Natural killer cell (primary cell): ENCODE data around the gene FURIN. TPM values are rescaled to one million over a fixed set of nuclear protein-coding genes. Genes with fewer than 3 reads are reported as not detected.
"Not testable (repeated sequence)": the region's sequence is repeated elsewhere in the genome, so short reads cannot be mapped to it uniquely, and the experiment has no call there.

Experiments
- ATAC-seq, 3 donors: fragments of 150-1000 bp in 2 of 3; fragments of 200-7000 bp in 1 of 3; cut with Tn5 transposase; 1 replicate in 1 of 3; 2 replicates in 2 of 3; pipeline ENCODE4 v1.10.0; 2021; ENCODE audit warnings: mild to moderate bottlenecking in 2 of 3, moderate library complexity in 2 of 3
- DNase-seq, 2 donors: peaks; one replicate each; pipeline versions ENCODE4 v3.0.0 to v3.0.0-alpha.2; 2013 to 2021; ENCODE audit warnings: mixed read lengths in 1 of 2
- H3K27ac ChIP-seq: one replicate; pipeline ENCODE4 v1.5.1; 2013; ENCODE audit warnings: mild to moderate bottlenecking, low read length
- H3K27me3 ChIP-seq: one replicate; pipeline ENCODE4 v1.6.1; 2013; ENCODE audit warnings: low read length; ENCODE audit not compliant: control insufficient read depth, insufficient read depth
- H3K36me3 ChIP-seq: one replicate; pipeline ENCODE4 v1.6.1; 2013; ENCODE audit warnings: low read length; ENCODE audit not compliant: control insufficient read depth, insufficient read depth
- H3K4me1 ChIP-seq: one replicate; pipeline ENCODE4 v1.6.1; 2013; ENCODE audit warnings: low read length; ENCODE audit not compliant: control insufficient read depth, insufficient read depth
- H3K4me3 ChIP-seq: one replicate; pipeline ENCODE4 v1.5.1; 2013; ENCODE audit warnings: low read length
- H3K9me3 ChIP-seq: one replicate; pipeline ENCODE4 v1.6.1; 2013; ENCODE audit warnings: low read length; ENCODE audit not compliant: control insufficient read depth, insufficient read depth
- H3K27ac Mint-ChIP-seq, 2 donors: one replicate each; pipeline ENCODE4 v1.8.0; 2022; ENCODE audit warnings: mild to moderate bottlenecking in 2 of 2, mixed read lengths in 2 of 2, moderate library complexity in 1 of 2
- H3K27me3 Mint-ChIP-seq, 2 donors: one replicate each; pipeline ENCODE4 v1.8.0; 2022; ENCODE audit warnings: low read depth in 2 of 2, mixed read lengths in 2 of 2
- H3K36me3 Mint-ChIP-seq: one replicate; pipeline ENCODE4 v1.8.0; 2022; ENCODE audit warnings: mixed read lengths
- H3K4me1 Mint-ChIP-seq, 2 donors: one replicate each; pipeline ENCODE4 v1.8.0; 2022; ENCODE audit warnings: mixed read lengths in 2 of 2
- H3K4me3 Mint-ChIP-seq: one replicate; pipeline ENCODE4 v1.8.0; 2022; ENCODE audit warnings: mild to moderate bottlenecking, moderate library complexity, mixed read lengths
- H3K9me3 Mint-ChIP-seq, 2 donors: one replicate each; pipeline ENCODE4 v1.8.0; 2022; ENCODE audit warnings: mixed read lengths in 2 of 2
- WGBS: methylation state at CpG from one replicate; pipeline ENCODE4 v1.1.7; 2013; ENCODE audit warnings: missing lambda C conversion rate; ENCODE audit not compliant: insufficient coverage; 5-methylcytosine and 5-hydroxymethylcytosine counted together
- intact Hi-C: fragments of 100-400 bp; cut with micrococcal nuclease; formaldehyde crosslinking; loops from one replicate; pipeline ENCODE4 v1.14.2; 2022
- total RNA-seq, 4 donors: library from RNA; stranded (reverse); fragments of 120-200 nt in 1 of 4; gene quantifications; one replicate each; pipeline versions ENCODE4 v1.2.3 to v1.2.4, GENCODE V29; 2013 to 2022
- TF ChIP-seq, protein P1 (sequence below): fragments of 200-600 bp; IDR thresholded peaks from one replicate; pipeline ENCODE4 v1.8.0; 2022; ENCODE audit warnings: antibody characterized with exemption

Gene FURIN
- total RNA-seq, 3 donors from 2014 or later (not counting 1 experiment from before 2014, with no cell fraction given), result 110 to 178 (median 172) TPM

DNA sequence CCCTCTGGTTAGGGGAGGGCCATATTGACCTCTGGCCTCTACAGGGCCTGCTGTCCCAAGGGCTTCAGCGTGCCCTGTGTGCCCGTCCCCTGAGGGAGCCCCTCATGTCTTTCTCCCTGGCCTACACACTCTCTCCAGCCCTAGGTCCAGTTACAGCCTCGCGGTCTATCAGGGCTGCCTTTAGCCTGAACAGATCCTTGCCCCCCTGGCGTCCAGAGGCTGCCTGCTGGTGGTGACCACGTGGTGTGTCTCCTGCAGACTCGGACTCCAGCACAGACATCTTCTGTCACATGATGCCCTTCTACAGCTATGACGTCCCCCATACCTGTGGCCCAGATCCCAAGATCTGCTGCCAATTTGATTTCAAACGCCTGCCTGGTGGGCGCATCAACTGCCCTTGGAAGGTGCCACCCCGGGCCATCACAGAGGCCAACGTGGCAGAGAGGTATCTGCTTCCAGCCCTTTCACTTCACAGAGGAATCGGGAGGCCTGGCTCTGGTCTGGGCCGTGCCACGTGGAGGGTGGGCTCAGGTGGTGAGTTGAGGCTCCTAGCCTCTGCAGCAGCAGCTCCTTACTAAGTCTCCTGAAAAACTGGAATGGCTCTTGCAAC is 38.8 kb downstream of the FURIN start:
- Mint-ChIP-seq H3K27ac (no peak overlapping the region), H3K36me3 (no peaks in the 10 kb centered on the region), H3K4me1 (peaks cover 11 to 16% of the 10 kb centered on the region in 2 donors), H3K27me3 (no peaks in the 10 kb centered on the region), H3K9me3 (no peaks in the 10 kb centered on the region), H3K4me3 (no peak overlapping the region)
- ATAC-seq (no peak), DNase-seq (no peak)
- no peak overlapping the region for H3K27ac ChIP-seq
- no peaks in the 10 kb centered on the region for H3K9me3 ChIP-seq
- H3K4me3 ChIP-seq, result no peak overlapping the region
- peaks cover 10% of the 10 kb centered on the region for H3K4me1 ChIP-seq
- 92% methylated on average over 15 of the region's 15 CpGs for WGBS
- intact Hi-C loops, result no loop called here
- no peaks in the 10 kb centered on the region for H3K27me3 ChIP-seq
- TF ChIP-seq, protein P1, sequence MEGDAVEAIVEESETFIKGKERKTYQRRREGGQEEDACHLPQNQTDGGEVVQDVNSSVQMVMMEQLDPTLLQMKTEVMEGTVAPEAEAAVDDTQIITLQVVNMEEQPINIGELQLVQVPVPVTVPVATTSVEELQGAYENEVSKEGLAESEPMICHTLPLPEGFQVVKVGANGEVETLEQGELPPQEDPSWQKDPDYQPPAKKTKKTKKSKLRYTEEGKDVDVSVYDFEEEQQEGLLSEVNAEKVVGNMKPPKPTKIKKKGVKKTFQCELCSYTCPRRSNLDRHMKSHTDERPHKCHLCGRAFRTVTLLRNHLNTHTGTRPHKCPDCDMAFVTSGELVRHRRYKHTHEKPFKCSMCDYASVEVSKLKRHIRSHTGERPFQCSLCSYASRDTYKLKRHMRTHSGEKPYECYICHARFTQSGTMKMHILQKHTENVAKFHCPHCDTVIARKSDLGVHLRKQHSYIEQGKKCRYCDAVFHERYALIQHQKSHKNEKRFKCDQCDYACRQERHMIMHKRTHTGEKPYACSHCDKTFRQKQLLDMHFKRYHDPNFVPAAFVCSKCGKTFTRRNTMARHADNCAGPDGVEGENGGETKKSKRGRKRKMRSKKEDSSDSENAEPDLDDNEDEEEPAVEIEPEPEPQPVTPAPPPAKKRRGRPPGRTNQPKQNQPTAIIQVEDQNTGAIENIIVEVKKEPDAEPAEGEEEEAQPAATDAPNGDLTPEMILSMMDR, result no peak
- peaks cover 66% of the 10 kb centered on the region for H3K36me3 ChIP-seq

DNA sequence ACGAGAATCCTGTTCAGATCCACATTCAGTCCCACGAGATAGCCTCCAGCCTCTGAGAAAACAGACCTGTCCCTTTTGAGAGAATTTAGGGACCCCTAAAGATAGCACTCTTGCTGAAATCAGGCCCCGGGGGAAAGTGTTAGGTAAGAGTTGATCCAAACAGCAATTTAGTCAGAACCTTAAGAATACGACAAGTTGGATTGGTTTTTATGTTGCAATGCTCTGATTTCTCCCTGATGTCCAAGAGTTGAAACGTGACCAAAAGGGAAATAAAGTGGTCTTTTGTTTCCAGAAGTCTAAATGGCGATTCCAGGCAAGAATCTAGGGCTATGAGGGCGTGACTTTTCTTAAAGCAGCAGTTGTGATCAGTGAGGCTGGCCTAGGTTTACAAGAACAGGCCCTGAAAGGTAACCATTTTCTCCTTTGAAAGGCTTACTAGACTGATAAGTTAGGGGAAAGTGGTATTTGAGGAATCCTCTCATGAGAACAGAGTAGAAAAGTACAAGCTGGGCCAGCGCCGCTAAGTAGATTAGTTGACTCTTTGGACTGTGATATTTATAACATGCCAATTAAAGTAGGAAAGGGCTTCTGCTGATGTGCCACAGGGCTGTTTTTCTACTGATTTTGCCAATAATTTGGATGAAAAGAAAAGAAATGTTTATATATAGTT is 39.6 kb downstream of the FURIN start:
- no peaks in the 10 kb centered on the region for H3K27me3 ChIP-seq
- H3K36me3 Mint-ChIP-seq, result no peaks in the 10 kb centered on the region
- peaks cover 11 to 16% of the 10 kb centered on the region in 2 donors for H3K4me1 Mint-ChIP-seq
- DNase-seq (no peak), ATAC-seq (no peak)
- no peaks in the 10 kb centered on the region for H3K9me3 ChIP-seq
- no peak overlapping the region for H3K4me3 ChIP-seq
- H3K4me1 ChIP-seq, result peaks cover 10% of the 10 kb centered on the region
- no peak overlapping the region for H3K27ac Mint-ChIP-seq
- H3K36me3 ChIP-seq, result peaks cover 75% of the 10 kb centered on the region
- H3K27me3 Mint-ChIP-seq, result no peaks in the 10 kb centered on the region
- TF ChIP-seq, protein P1, result no peak
- intact Hi-C loops, result no loop called here
- H3K27ac ChIP-seq, result no peak overlapping the region
- H3K4me3 Mint-ChIP-seq, result no peak overlapping the region
- WGBS, result 96% methylated on average over 9 of the region's 9 CpGs
- H3K9me3 Mint-ChIP-seq, result no peaks in the 10 kb centered on the region

DNA sequence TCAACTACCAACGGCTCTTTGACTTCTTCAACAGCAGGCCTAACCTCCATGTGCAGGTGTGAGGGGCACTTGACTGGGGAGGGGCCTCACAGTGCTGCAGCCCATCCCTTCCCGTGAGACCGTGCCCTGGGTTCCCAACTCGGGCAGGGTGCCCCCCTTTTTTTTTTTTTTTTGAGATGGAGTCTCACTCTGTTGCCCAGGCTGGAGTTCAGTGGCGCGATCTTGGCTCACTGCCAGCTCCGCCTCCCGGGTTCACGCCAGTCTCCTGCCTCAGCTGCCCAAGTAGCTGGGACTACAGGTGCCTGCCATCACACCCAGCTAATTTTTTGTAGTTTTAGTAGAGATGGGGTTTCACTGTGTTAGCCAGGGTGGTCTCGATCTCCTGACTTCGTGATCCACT is 41.1 kb downstream of the FURIN start:
- H3K27me3 Mint-ChIP-seq, H3K4me3 ChIP-seq, ATAC-seq, H3K27me3 ChIP-seq, H3K4me1 ChIP-seq, H3K27ac Mint-ChIP-seq, H3K27ac ChIP-seq, DNase-seq, H3K4me1 Mint-ChIP-seq, intact Hi-C loops, H3K4me3 Mint-ChIP-seq, H3K9me3 ChIP-seq, H3K36me3 Mint-ChIP-seq, H3K9me3 Mint-ChIP-seq: not testable (repeated sequence)
- WGBS, result 96% methylated on average over 11 of the region's 11 CpGs
- H3K36me3 ChIP-seq, result peaks cover 89% of the 10 kb centered on the region

DNA sequence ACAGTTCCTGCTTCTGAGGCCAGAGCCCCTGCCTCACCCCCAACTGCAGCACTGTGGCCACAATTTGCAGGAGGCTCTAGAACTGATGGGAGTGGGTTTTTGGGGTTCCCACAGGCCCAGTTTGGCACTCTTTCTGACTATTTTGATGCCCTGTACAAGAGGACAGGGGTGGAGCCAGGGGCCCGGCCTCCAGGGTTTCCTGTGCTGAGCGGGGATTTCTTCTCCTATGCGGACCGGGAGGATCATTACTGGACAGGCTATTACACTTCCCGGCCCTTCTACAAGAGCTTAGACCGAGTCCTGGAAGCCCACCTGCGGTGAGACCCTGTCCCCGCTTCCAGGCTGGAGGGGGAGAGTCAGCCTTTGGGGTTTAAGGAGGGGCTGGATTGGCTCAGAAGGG is 41.6 kb downstream of the FURIN start:
- TF ChIP-seq, protein P1, result no peak
- peaks cover 94% of the 10 kb centered on the region for H3K36me3 ChIP-seq
- no peaks in the 10 kb centered on the region for H3K9me3 ChIP-seq
- WGBS, result 97% methylated on average over 8 of the region's 8 CpGs
- DNase-seq (no peak), ATAC-seq (no peak)
- peaks cover 5 to 8% of the 10 kb centered on the region in 2 donors for H3K4me1 Mint-ChIP-seq
- no peak overlapping the region for H3K4me3 ChIP-seq
- H3K4me1 ChIP-seq, result peaks cover 4% of the 10 kb centered on the region
- H3K27ac ChIP-seq, result no peak overlapping the region
- no peaks in the 10 kb centered on the region for H3K9me3 Mint-ChIP-seq
- no peaks in the 10 kb centered on the region for H3K27me3 Mint-ChIP-seq
- no peaks in the 10 kb centered on the region for H3K27me3 ChIP-seq
- H3K27ac Mint-ChIP-seq, result no peak overlapping the region
- intact Hi-C loops, result no loop called here
- no peak overlapping the region for H3K4me3 Mint-ChIP-seq
- H3K36me3 Mint-ChIP-seq, result no peaks in the 10 kb centered on the region
